GM10266 (cell line): ENCODE measurements around the gene CDH15.

Experiments
- DNase-seq: peaks from one replicate; pipeline ENCODE4 v3.0.0; 2012; ENCODE audit errors: extremely low spot score
- TF ChIP-seq, protein P1 (sequence below): IDR thresholded peaks from 2 replicates; pipeline ENCODE4 v1.5.1; 2012; ENCODE audit warnings: mild to moderate bottlenecking, low read depth; ENCODE audit not compliant: control insufficient read depth, insufficient read depth; ENCODE audit errors: missing control alignments

CDH15 gene

DNA sequence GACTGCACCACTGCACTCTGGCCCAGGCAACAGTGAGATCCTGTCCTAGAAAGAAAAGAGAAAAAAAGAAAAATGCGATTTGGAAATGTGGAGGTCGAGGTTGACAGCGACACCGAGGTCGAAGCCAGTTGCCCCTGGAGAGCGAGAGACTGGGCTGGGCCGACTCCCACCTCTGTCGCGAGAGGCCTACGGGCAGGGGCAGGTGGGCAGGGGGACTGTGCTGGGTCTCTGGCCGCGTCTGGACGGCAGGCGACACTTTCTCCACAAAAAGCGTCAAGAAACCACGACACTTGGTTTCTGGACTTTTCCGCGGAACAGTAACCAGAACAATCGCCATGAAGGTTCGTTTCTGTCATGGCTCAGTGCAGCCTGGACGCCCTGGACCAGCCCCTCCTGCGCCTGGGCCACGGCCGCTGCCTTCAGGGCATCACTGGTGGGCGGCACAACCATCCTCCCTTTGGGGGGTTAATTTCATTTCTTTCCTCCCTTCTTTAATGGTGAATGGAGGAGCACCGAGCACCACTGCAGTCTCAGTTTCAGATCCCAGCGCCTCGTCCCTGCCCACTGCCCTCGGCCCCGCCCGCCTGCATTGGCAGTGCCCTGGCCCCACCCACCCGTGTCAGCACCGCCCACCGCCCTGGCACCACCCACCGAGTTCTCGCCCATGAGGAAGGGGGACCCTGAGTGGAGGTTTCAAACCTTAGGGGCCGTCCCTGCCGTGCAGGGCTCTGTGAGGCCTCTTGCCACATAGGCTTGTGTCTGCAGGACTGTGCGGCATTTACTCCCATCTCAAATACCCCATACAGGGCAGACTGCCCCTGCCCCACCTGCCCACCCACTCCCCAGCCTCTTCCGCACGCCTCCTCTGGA lies 18.5 kb upstream of the CDH15 start:
- no peak for DNase-seq
- TF ChIP-seq, protein P1, sequence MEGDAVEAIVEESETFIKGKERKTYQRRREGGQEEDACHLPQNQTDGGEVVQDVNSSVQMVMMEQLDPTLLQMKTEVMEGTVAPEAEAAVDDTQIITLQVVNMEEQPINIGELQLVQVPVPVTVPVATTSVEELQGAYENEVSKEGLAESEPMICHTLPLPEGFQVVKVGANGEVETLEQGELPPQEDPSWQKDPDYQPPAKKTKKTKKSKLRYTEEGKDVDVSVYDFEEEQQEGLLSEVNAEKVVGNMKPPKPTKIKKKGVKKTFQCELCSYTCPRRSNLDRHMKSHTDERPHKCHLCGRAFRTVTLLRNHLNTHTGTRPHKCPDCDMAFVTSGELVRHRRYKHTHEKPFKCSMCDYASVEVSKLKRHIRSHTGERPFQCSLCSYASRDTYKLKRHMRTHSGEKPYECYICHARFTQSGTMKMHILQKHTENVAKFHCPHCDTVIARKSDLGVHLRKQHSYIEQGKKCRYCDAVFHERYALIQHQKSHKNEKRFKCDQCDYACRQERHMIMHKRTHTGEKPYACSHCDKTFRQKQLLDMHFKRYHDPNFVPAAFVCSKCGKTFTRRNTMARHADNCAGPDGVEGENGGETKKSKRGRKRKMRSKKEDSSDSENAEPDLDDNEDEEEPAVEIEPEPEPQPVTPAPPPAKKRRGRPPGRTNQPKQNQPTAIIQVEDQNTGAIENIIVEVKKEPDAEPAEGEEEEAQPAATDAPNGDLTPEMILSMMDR: no peak

DNA sequence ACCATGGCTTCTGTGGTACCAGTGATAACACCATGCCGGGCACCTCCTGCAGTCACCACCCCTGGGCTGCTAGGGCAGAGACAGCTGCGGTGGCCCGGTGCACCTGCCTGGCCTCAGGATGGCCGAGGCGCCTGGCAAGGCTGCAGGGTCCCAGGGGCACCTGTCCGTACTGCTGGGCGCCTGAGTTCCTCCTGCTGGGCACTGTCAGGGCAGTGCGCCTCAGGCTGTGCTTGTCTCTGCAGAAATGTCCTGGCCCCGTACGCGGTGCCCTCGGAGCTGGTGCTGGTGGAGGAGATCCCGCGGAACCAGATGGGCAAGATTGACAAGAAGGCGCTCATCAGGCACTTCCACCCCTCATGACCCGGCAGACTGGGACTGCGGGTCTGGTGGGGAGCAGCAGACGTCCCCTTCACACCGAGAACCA lies 17.7 kb upstream of the CDH15 start:
- TF ChIP-seq, protein P1: no peak
- no peak for DNase-seq

DNA sequence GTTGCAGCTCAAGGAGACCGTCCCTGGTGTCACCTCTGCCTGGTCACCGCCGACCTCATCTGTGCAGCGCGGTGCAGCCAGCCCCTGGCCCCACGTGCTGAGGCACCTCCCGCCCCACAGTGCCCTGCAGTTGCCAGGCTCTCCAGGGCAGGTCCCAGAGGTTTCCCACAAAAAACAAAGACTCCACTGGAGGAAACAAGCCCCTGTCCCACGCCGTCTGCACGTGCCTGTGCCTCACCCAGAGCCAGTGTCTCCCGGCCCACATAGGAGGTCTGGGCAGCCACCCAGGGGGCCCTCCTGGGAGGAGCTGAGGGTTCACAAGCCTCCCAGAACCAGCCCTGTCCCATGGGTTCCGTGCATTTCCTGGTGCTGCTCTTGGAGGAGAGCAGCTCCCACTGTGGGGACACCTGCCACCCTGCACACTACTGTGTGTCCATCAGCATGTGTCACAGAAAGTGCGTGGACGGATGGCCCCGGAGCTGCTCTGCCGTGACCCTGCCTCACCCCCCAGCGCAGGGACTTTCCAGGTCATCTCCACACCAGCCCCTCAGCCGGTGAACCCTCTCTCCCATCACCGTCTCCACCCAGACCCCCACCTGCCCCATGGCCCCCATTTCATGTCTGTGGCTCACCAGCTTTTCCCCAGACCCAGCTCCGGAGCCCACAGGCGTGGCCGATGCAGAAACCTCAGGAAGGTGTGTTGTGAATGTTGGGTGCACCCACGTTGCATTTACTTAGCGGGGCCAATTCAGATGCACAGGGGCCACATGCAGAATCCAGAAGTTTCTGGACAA lies 17.0 kb upstream of the CDH15 start:
- DNase-seq: no peak
- TF ChIP-seq, protein P1: no peak

DNA sequence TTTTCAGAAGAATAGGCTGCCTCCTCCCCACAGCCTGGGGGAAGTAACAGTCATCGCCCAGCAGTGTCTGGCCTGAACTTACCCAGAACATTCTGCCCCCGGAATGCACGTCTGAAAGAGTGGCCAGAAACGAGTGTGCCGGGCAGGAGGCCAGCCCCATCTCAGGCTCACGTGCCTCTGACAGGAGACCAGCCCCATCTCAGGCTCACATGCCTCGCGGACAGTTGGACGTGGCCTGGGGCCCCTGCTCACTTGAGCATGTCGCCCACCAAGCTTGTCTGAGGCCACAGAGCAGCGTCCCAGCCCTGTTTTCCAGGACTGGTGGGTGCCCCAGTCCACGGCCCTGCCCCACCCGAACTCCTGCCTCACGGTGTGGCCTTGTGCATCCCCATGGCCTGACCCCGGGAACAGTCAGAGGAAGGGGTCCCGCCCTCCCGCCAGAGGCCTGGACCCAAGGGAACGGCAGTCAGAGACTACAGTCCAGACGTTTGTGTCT lies 16.3 kb upstream of the CDH15 start:
- TF ChIP-seq, protein P1: no peak
- no peak for DNase-seq

DNA sequence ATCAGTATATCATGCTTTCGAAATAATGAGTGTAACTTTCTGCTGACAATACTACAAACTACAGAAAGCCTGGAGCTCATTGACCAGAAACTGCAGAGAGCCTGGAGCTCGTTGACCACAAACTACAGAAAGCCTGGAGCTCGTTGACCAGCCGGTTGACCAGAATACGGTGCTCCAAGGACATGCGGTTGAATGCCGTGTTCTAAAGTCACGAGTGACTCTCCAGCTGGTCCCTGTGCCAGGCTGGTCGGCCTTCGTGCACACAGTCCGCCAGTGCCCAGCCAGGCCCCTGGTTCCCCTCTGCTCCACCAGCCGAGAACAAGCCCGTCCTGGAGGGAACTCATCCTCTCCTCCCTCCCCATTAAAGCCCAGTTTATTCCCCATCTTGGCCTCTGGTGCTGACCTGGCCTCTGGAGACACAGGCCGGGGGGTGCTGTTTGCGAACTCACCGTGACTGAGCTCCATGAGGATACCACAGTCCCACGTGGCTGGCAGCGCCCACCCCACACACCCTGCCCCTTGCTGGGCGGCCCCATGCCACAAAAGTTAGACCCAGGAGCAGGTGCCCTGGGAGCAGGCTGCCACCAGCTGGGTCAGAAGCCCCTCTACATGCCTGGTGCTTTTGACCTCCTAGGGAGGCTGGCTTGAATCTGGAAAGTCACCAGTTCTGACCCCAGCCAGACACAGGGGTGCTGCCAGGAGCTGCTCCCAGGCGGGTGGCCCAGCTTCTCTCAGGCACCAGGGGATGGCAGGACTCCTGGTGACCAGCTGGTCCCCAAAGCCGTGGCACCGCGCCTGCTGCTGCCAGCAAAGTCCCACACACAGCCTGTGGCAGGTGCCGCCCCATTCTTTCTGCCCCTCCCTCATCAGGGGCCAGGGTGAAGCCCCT lies 15.5 kb upstream of the CDH15 start:
- TF ChIP-seq, protein P1: no peak
- DNase-seq: no peak

DNA sequence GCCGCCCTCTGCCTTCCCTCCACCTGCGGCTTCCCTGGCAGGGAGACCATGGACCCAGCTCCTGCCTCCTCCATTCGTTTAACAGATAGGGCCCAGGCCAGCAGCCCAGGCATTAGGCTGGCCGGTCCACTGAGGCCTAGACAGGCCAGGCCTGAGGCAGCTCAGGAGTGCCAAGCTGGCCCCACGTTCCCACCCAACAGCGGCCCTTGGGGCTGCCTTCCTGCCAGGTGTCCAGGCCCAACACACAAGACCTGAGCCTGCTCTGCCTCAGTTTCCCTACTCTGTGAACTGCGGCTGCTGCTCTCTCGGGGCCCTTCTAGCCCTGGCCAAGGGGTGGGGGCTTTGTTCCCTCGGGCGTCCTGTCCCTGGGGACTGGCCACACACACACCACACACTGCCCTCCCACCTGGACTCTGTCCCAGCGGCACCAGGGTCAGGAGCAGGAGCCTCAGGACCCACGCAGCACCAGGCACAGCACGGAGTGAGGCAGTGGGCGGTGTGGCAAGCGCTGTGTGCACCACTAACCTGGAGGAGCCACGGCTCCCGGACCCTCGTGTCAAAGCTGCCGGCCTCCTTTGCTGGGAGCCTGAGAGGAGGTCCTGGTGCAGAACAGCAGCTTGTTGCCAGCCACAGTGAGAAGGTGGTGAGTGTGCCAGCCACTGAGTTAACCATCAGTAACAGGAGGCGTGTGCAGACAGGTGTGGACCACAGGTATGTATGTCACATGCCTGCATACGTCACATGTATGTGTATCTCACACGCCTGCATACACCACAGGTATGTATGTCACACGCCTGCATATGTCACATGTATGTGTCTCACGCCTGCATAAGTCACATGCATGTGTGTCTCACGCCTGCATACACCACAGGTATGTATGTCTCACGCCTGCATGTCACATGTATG lies 14.6 kb upstream of the CDH15 start:
- TF ChIP-seq, protein P1: no peak
- DNase-seq: no peak
